ENCODE data around the gene CLDN20.

- no peak for TF ChIP-seq CTCF (conservative IDR thresholded peaks at IDR 0.05; ENCODE audit: low read depth, low read length)
- TF ChIP-seq RAD21 (IDR thresholded peaks at IDR 0.05; ENCODE audit: low read length): no peak
- TF ChIP-seq FOS (IDR thresholded peaks at IDR 0.05; ENCODE audit: low read depth, low read length): no peak
- TF ChIP-seq POLR2A (IDR thresholded peaks at IDR 0.05; ENCODE audit: low read depth, low read length): no peak
- TF ChIP-seq USF2 (IDR thresholded peaks at IDR 0.05; ENCODE audit: low read depth, low read length): no peak
- no peak for TF ChIP-seq MAZ (IDR thresholded peaks at IDR 0.05; ENCODE audit: borderline replicate concordance, low read depth, low read length)
- TF ChIP-seq RCOR1 (IDR thresholded peaks at IDR 0.05; ENCODE audit: insufficient replicate concordance, low read length): no peak
Observed at GRCh38 chr6:155309150-155309549, 45.3 kb downstream of the CLDN20 start.

All from IMR-90 (cell line).